IgD-negative memory B cell (primary cell): ENCODE data around the gene COL1A1. TPM values are rescaled to one million over a fixed set of nuclear protein-coding genes. Genes with fewer than 3 reads are reported as not detected.

Experiments
- H3K27ac Mint-ChIP-seq, 3 donors: one replicate each; pipeline ENCODE4 v1.8.0; 2020 to 2022; ENCODE audit warnings: mild to moderate bottlenecking in 3 of 3, mixed read lengths in 3 of 3, moderate library complexity in 1 of 3
- H3K27me3 Mint-ChIP-seq: one replicate; pipeline ENCODE4 v1.8.0; 2021; ENCODE audit warnings: mixed read lengths
- H3K36me3 Mint-ChIP-seq: one replicate; pipeline ENCODE4 v1.8.0; 2020; ENCODE audit warnings: mild to moderate bottlenecking, mixed read lengths
- H3K4me1 Mint-ChIP-seq, 3 donors: one replicate each; pipeline ENCODE4 v1.8.0; 2020 to 2022; ENCODE audit warnings: mixed read lengths in 3 of 3, mild to moderate bottlenecking in 1 of 3
- H3K4me3 Mint-ChIP-seq, 4 donors: one replicate each; pipeline ENCODE4 v1.8.0; 2020 to 2022; ENCODE audit warnings: mild to moderate bottlenecking in 4 of 4, mixed read lengths in 4 of 4, moderate library complexity in 3 of 4
- H3K9me3 Mint-ChIP-seq, 3 donors: one replicate each; pipeline ENCODE4 v1.8.0; 2020 to 2021; ENCODE audit warnings: mixed read lengths in 3 of 3, mild to moderate bottlenecking in 1 of 3
- polyA plus RNA-seq: library from polyadenylated mRNA; unstranded; fragments of 300-500 nt; fragmentation: Illumina TruSeq; gene quantifications from one replicate; pipeline ENCODE4 v1.2.3, GENCODE V29; 2021

The COL1A1 gene
- polyA plus RNA-seq, 1 donor from 2014 or later: 0.74 TPM

DNA sequence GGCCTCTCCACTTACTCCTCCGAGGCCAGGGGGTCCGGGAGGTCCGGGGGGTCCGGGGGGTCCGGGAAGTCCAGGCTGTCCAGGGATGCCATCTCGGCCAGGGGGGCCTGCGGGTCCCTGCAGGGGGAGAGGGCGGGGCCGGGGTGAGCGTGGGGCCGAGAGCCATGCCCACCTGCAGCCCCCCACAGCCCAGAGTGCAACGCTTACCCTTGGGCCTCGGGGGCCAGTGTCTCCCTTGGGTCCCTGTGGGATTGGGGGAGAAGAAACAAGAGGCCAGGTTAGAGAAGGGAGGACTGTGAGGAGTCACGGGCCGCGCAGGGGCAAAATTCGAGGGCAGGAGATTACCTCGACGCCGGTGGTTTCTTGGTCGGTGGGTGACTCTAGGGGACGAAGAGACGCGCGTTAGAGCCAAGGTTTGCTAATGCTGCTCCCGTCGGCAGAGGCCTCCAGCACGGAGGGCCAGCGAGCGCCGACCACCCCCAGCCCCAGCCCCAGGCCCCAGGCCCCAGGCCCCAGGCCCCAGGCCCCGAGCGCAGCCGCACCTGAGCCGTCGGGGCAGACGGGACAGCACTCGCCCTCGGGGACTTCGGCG, 2.1 kb downstream of the COL1A1 start:
- Mint-ChIP-seq H3K4me1 (peaks cover 8 to 21% (median 8%) of the 10 kb centered on the region in 3 donors), H3K27ac (peak overlapping the region in 2 of 3 donors; percentile 88 to 95), H3K4me3 (peak overlapping the region in 1 of 4 donors; percentile 84), H3K27me3 (peaks cover 37% of the 10 kb centered on the region), H3K36me3 (no peaks in the 10 kb centered on the region), H3K9me3 (no peaks in the 10 kb centered on the region)

DNA sequence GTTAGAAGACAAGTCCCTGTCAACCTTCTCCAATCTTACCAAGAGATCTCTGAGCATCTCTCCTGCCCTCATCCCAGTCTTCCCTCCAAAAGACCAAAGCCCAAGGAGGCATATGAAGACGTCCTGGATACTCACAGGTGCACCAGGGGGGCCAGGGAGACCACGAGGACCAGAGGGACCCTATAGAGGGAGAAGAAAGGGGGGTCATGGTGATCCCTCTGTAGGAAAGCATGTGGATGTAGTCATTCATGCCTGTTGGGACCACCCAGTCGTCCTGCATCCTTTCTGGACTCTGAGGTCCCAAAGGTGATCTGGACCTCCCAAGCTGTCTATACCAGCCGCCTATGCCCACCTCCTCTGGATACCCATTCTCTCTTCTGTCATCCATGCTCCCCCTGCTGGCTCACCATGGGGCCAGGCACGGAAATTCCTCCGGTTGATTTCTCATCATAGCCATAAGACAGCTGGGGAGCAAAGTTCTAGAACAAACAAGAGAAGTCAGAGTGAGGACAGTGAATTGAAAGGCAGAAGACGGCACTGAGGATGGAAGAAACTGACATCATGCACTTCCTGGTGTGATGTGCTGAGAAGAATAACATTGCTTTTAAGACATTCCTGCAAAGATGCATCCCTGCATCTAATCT, 3.3 kb downstream of the COL1A1 start:
- Mint-ChIP-seq H3K4me3 (peak overlapping the region in 3 of 4 donors; percentile 17 to 72 (median 28)), H3K27ac (peak overlapping the region in 2 of 3 donors; percentile 68 to 90)

DNA sequence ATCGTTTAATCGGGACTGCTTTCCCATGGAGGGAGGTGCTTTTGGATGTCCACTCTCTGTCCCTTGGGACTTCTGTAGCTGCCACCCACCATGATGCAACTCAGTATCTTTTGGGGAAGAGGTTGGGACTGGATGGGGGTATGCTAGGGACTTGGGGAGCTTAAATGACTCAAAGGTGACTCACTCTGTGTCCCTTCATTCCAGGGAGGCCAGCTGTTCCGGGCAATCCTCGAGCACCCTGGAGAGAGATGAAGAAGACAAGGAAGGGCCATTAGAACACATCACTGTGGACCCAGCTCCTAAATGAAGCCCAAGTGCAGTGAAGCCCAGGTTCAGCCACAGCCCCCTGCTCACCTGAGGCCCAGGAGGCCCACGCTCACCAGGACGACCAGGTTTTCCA, 4.6 kb downstream of the COL1A1 start:
- Mint-ChIP-seq H3K4me3 (no peak overlapping the region), H3K4me1 (peaks cover 8 to 21% (median 10%) of the 10 kb centered on the region in 3 donors), H3K27ac (no peak overlapping the region), H3K27me3 (peaks cover 22% of the 10 kb centered on the region), H3K36me3 (no peaks in the 10 kb centered on the region), H3K9me3 (no peaks in the 10 kb centered on the region)

More for the DNA sequence above, 3.3 kb downstream of the COL1A1 start:
- H3K4me1 Mint-ChIP-seq: peaks cover 8 to 21% (median 9%) of the 10 kb centered on the region in 3 donors
- H3K9me3 Mint-ChIP-seq: no peaks in the 10 kb centered on the region
- H3K27me3 Mint-ChIP-seq: peaks cover 27% of the 10 kb centered on the region
- H3K36me3 Mint-ChIP-seq: no peaks in the 10 kb centered on the region

DNA sequence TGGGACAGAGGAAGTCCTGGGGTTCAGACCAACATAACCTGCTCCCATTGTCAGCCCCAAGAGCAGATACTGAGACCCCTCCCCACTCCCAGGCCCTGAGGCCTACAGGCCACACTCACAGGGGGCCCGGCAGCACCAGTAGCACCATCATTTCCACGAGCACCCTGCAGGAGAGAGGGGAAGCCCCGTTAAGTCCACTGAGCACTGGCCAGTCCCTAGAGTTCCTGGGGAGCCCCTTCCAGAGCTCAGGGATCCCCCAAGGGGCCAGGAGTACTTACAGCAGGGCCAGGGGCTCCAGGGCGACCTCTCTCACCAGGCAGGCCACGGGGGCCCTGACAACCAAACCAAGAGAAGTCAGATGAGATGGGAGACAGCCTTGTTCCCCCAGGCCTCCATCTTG, 5.4 kb downstream of the COL1A1 start:
- Mint-ChIP-seq H3K9me3 (no peaks in the 10 kb centered on the region), H3K4me3 (no peak overlapping the region), H3K27ac (no peak overlapping the region), H3K27me3 (peaks cover 18% of the 10 kb centered on the region), H3K36me3 (no peaks in the 10 kb centered on the region), H3K4me1 (peaks cover 7 to 18% (median 8%) of the 10 kb centered on the region in 3 donors)

DNA sequence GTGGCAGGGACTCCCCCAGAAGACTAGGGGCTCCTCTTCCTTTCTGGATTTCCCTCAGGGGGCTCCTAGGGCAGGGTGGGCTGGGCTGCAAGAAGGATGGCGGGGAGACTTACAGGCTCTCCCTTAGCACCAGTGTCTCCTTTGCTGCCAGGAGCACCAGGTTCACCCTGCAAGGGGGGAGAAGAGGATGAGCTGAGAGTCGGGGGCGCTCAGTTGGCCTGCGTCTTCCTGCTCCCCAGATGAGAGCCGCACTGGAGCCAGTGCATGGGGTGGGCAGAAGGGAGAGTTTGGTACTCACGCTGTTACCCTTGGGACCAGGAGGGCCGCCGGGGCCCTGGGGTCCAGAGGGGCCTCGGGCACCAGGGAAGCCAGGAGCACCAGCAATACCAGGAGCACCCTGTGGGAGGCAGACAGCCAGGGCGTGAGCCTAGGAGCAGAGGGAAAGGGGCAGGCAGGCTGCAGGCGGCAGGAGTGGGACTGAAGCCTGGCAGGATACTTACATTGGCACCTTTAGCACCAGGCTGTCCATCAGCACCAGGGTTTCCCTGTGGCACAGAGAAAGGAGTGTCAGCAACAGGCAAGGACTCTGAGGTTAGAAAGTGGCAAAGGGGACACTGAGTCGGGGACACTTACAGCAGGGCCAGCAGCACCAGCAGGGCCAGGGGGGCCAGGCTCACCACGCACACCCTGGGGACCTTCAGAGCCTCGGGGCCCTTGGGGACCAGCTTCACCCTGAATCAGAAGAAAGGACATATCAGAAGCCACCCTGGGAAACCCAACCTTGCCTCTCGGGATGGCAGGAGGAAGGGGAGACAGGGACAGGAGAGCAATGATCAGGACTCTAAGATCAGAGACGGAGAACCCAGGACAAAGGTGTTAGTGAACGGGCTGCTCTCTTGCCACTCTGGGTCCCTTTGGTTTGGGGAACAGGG, 6.2 kb downstream of the COL1A1 start:
- no peak overlapping the region for H3K4me3 Mint-ChIP-seq
- no peaks in the 10 kb centered on the region for H3K36me3 Mint-ChIP-seq
- H3K4me1 Mint-ChIP-seq: peaks cover 4 to 11% (median 5%) of the 10 kb centered on the region in 3 donors
- H3K27me3 Mint-ChIP-seq: peaks cover 10% of the 10 kb centered on the region
- peak overlapping the region in 1 of 3 donors; percentile 71 for H3K27ac Mint-ChIP-seq
- no peaks in the 10 kb centered on the region for H3K9me3 Mint-ChIP-seq

DNA sequence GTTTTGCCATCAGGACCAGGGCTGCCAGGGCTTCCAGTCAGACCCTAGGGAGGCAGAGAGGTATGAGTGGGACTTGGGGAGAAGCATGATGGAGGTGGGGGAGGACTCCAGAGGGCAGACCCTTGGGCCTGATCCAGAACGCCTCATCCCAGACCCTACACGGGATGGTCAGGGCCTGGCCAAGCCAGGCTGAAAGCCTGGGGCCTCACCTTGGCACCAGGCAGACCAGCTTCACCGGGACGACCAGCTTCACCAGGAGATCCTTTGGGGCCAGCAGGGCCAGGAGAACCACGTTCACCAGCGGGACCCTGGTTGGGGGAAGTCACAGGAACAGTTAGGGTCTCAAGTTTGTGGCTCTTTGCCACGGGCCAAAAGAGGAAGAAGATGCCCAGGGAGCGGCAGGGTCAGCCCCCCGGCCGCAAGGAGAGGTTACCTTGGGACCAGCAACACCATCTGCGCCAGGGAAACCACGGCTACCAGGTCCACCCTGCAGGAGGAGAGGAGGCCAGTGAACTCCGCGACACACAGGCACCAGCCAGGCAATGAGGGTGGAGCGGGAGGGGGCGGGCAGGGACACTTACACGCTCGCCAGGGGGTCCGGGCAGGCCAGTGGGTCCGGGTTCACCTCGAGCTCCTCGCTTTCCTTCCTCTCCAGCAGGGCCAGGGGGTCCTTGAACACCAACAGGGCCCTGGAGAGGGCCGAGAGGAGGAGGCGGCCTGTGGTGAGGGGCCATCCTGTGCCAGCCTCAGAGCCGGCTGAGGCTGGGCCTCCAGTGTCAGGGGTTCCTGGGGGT, 7.1 kb downstream of the COL1A1 start:
- H3K27me3 Mint-ChIP-seq: peaks cover 8% of the 10 kb centered on the region
- H3K36me3 Mint-ChIP-seq: no peaks in the 10 kb centered on the region
- peaks cover 2 to 7% (median 4%) of the 10 kb centered on the region in 3 donors for H3K4me1 Mint-ChIP-seq
- H3K9me3 Mint-ChIP-seq: no peaks in the 10 kb centered on the region
- no peak overlapping the region for H3K4me3 Mint-ChIP-seq
- peak overlapping the region in 1 of 3 donors; percentile 58 for H3K27ac Mint-ChIP-seq

DNA sequence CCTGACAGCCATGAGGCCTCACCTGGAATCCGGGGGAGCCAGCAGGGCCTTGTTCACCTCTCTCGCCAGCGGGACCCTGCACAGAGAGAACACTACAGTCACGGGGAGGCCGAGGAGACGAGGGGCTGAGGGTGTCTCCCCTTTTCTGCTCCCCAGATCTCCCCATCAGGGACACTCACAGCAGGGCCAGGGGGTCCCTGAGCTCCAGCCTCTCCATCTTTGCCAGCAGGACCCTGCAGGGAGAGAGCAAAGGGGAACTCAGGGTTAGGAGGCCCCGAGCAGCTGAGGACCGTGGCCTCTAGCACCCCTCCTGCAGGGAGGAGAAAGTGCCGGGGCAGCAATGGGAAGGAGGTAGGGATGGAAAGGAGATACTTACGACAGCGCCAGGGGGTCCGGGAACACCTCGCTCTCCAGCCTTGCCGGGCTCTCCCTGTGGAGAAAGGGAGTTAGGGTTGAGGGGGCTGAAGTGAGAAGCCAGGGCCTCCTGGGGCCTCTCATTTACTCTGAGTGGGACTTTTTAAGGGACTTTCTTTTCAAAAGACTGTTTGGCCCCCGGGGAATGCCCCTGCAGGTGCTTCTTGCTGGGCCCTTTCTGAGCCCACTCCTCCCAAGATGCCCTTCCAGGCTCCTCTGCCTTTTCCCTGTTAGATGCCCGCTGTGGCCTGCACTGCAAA, 8.7 kb downstream of the COL1A1 start:
- H3K9me3 Mint-ChIP-seq: no peaks in the 10 kb centered on the region
- H3K4me1 Mint-ChIP-seq: peaks cover 0 to 2% (median 0%) of the 10 kb centered on the region in 3 donors
- H3K36me3 Mint-ChIP-seq: no peaks in the 10 kb centered on the region
- peak overlapping the region in 1 of 4 donors; percentile 33 for H3K4me3 Mint-ChIP-seq
- H3K27ac Mint-ChIP-seq: peak overlapping the region in 1 of 3 donors; percentile 43
- H3K27me3 Mint-ChIP-seq: no peaks in the 10 kb centered on the region

DNA sequence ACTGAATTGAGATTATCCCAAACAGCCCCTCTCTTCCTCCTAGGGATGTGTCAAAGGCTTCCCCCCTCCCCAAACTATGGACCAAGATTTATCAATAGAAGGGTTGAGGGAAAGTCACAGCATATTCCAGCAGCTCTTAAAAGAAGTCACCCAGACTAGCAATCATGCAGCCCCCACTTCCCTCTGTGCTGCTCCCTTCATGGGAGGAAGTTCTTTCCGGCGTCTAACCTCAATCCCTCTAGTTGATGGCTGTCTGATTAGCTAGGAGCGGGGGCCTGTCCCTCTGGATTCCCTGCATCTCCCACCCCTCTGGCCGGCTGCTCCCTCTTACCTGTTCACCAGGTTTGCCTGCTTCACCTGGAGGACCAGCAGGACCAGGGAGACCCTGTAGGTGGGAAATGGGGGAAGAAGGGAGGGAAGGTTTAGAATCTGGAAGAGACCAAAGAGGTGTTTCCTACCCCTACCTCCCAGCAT, 9.2 kb downstream of the COL1A1 start:
- H3K36me3 Mint-ChIP-seq: no peaks in the 10 kb centered on the region
- peaks cover 0 to 2% (median under 1%) of the 10 kb centered on the region in 3 donors for H3K4me1 Mint-ChIP-seq
- no peaks in the 10 kb centered on the region for H3K9me3 Mint-ChIP-seq
- no peak overlapping the region for H3K27ac Mint-ChIP-seq
- H3K27me3 Mint-ChIP-seq: no peaks in the 10 kb centered on the region
- no peak overlapping the region for H3K4me3 Mint-ChIP-seq

DNA sequence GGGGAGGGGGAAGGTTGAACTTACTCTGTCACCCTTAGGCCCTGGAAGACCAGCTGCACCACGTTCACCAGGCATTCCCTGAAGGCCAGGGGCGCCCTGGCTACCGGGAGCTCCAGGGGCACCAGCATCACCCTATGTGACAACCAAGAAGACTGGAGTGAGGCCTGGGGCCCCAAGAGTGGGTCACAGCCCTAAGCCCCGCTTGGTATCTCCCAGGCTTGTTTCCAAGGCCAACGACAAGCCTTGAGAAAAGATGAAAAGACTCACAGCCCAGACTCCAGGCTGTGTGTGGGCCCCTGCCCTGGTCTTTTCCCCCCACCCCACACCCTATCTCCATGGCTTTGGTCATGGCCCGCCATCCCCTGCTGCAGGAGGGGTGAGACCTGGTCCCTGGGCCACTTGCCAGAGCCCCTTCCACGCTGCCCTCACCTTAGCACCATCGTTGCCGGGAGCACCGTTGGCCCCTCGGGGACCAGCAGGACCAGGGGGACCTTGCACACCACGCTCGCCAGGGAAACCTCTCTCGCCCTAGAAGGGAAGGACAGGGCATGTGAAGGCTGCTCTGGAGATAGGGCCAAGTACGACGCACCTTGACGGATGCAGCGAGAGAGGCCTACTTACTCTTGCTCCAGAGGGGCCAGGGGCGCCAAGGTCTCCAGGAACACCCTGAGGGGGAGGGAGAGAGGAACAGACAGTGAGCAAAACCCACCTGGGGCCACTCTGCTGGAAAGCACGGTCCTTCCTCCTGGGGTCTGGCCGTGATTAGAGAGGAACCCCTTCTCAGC, 9.9 kb downstream of the COL1A1 start:
- Mint-ChIP-seq H3K36me3 (no peaks in the 10 kb centered on the region), H3K27me3 (no peaks in the 10 kb centered on the region), H3K9me3 (no peaks in the 10 kb centered on the region), H3K4me1 (peaks cover 0 to 2% (median 2%) of the 10 kb centered on the region in 3 donors), H3K27ac (no peak overlapping the region), H3K4me3 (peak overlapping the region in 1 of 4 donors; percentile 70)

DNA sequence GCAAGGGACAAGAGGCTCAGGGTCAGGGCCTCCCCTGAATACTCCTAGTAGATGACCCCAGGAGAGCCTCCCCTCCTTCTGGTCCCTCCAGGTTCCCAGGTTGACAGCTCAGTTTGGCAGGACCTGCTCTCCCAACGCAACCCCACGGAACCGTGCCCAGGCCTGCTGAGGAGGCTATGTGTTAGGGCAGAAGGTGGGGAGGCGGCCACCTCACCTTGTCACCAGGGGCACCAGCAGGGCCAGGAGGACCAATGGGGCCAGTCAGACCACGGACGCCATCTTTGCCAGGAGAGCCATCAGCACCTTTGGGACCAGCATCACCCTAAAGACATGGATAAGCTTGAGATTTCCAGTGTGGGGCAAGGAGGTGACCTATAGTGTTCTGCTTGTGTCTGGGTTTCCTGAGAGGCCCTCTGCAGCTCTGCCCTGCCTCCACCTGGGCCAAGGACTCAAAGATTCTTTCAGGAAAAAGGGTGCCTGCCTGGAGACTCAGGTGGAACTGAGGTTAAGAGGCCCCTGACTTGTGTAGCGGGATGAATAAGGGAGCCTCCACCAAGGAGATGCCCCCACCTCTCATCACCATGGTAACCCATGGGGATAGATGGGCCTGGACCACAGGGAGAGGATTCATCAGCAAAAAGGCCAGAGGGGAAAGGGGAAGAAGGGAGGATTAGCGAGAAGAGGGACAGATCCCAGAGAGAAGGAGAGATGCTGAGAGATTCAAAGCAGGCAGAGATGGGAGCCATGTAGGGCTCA, 10.7 kb downstream of the COL1A1 start:
- no peaks in the 10 kb centered on the region for H3K36me3 Mint-ChIP-seq
- no peaks in the 10 kb centered on the region for H3K9me3 Mint-ChIP-seq
- H3K27ac Mint-ChIP-seq: no peak overlapping the region
- H3K4me3 Mint-ChIP-seq: no peak overlapping the region
- H3K4me1 Mint-ChIP-seq: peaks cover 0 to 3% (median 2%) of the 10 kb centered on the region in 3 donors
- no peaks in the 10 kb centered on the region for H3K27me3 Mint-ChIP-seq

DNA sequence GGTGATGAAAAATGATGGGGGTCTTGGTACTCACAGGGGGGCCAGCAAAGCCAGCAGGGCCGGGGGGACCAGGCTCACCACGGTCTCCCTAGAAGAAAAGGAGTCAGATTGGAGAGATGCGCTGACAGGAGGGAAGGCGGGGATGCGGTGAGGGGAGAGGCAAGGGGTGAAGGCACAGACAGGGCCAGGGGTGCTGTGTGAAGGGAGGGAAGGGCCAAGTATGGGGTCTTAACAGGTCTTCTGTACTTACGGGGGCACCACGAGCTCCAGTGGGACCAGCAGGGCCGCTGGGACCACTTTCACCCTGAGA, 11.2 kb downstream of the COL1A1 start:
- Mint-ChIP-seq H3K4me1 (peaks cover 0 to 5% (median 5%) of the 10 kb centered on the region in 3 donors), H3K9me3 (no peaks in the 10 kb centered on the region), H3K27me3 (no peaks in the 10 kb centered on the region), H3K27ac (no peak overlapping the region), H3K36me3 (no peaks in the 10 kb centered on the region), H3K4me3 (no peak overlapping the region)

DNA sequence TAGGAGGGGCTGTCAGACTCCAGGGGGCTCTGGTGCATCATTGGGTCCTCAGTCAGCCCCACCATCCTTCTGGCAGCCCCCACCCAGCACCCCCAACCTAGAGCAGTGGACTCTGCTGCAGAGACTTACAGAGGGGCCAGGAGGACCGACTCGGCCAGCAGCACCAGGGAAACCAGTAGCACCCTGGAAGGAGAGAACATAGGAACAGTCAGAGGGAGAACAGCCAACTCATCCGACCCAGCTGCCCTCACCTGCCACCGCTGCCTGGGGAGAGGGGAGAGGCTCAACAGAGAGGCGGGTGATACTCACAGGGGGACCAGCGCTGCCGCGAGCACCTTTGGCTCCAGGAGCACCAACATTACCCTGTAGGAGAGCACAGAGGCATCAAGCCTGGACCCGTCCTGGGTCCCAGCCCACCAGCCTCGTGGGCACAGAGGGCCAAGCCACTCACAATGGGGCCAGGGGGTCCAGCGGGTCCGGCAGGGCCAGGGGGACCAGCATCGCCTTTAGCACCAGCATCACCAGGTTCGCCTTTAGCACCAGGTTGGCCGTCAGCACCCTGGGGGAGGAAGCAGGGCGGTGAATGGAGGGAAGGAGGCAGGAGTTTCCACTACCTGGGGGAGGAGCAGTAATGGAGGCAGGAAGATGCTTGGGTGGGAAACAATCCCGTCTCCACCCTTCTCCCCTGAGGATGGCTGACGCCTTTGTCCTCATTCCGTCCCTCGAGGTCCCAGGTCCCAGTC, 11.7 kb downstream of the COL1A1 start:
- Mint-ChIP-seq H3K27ac (no peak overlapping the region), H3K27me3 (no peaks in the 10 kb centered on the region), H3K36me3 (no peaks in the 10 kb centered on the region), H3K4me3 (no peak overlapping the region), H3K4me1 (peaks cover 5 to 9% (median 9%) of the 10 kb centered on the region in 3 donors), H3K9me3 (no peaks in the 10 kb centered on the region)
